ENCODE measurements around the gene COL16A1.

The COL16A1 gene

DNA sequence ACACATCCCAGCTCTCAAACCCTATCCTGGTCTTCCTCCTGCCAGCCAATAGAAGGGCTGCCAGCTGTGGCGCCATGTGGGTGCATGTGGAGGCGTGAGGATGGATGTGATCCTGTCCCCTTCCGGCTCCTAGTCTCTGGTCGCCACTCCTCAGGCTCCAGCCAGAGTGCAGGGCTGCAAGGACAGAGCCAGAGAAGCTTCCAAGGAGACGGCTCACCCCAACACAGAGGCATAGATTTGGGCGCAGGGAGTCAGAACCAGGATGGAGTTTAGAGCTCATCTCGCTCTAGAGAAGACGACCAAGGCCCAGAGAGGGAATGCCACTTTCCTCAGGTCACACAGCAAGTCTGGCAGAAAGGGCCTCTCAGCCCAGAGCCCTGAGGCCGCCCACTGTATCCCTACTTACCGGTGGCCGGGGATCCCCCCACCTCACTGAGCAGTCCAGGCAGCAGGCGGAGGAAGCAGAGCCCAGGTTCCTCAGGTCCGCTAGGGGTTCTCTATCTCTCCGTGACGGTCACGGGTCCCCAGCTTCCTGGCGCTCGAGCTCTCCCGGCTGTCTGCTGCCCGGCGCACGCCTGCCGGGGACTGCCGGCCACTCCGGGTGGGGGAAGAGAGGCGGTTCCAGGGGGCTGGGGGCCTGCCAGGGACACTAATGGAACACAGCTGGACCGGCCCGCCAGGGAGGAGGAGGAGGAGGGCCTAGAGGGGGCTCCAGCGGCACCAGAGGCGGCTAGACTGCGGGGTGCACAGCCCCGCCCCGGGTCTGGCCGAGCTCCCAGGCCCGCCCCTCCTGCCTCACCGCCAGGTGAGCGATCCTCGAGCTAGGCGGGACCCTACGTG lies at the start of gene COL16A1:
Gene COL16A1, minus strand, starts transcription at position 587 of the 840 bp plus-strand sequence. CDS start 1,824 bp downstream, outside the sequence.
- peak within 1 kb of the TSS; percentile 80 for H3K4me3 ChIP-seq (ENCODE audit: low read depth, low read length)
- CTCF ChIA-PET = interaction anchor here (0.9 to 6.9 kb wide), 17 partner anchors 9 to 235 kb away, joined by 3 to 117 read pairs (median 5); partner anchors contain the start of gene PTP4A2
- TF ChIP-seq, protein P1, sequence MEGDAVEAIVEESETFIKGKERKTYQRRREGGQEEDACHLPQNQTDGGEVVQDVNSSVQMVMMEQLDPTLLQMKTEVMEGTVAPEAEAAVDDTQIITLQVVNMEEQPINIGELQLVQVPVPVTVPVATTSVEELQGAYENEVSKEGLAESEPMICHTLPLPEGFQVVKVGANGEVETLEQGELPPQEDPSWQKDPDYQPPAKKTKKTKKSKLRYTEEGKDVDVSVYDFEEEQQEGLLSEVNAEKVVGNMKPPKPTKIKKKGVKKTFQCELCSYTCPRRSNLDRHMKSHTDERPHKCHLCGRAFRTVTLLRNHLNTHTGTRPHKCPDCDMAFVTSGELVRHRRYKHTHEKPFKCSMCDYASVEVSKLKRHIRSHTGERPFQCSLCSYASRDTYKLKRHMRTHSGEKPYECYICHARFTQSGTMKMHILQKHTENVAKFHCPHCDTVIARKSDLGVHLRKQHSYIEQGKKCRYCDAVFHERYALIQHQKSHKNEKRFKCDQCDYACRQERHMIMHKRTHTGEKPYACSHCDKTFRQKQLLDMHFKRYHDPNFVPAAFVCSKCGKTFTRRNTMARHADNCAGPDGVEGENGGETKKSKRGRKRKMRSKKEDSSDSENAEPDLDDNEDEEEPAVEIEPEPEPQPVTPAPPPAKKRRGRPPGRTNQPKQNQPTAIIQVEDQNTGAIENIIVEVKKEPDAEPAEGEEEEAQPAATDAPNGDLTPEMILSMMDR (IDR thresholded peaks at IDR 0.05; ENCODE audit: insufficient read depth, low read length, missing control alignments) = peak; percentile 9
- POLR2A ChIA-PET = interaction anchor here (0.6 to 5.7 kb wide), 9 partner anchors 9 to 232 kb away, joined by 3 to 101 read pairs (median 3); partner anchors contain the start of gene PEF1
- DNase-seq (ENCODE audit: low read depth, low spot score) = no peak

GRCh38 chr1:31752952-31753475 lies 49.2 kb upstream of the COL16A1 start:
- no peak for DNase-seq (ENCODE audit: low read depth, low spot score)
- TF ChIP-seq, protein P1 (IDR thresholded peaks at IDR 0.05; ENCODE audit: insufficient read depth, low read length, missing control alignments) = no peak
- H3K4me3 ChIP-seq (ENCODE audit: low read depth, low read length) = no peak overlapping the region
- POLR2A ChIA-PET = no interaction called here
- CTCF ChIA-PET = interaction anchor here (1.0 to 3.4 kb wide), 5 partner anchors 9 to 89 kb away, joined by 3 to 17 read pairs (median 9); partner anchors contain the start of gene ADGRB2

GRCh38 chr1:31752258-31752657 lies 48.4 kb upstream of the COL16A1 start:
- H3K4me3 ChIP-seq (ENCODE audit: low read depth, low read length) = no peak overlapping the region
- TF ChIP-seq, protein P1 (IDR thresholded peaks at IDR 0.05; ENCODE audit: insufficient read depth, low read length, missing control alignments) = no peak
- DNase-seq (ENCODE audit: low read depth, low spot score) = no peak
- ChIA-PET CTCF (interaction anchor here (0.7 to 3.4 kb wide), 10 partner anchors 8 to 88 kb away, joined by 3 to 17 read pairs (median 4); partner anchors contain the start of gene ADGRB2), POLR2A (interaction anchor here (1.6 kb wide), 1 partner anchor 9 kb away, joined by 7 read pairs; no protein-coding TSS in a partner anchor)

GRCh38 chr1:31751822-31752241 lies 48.0 kb upstream of the COL16A1 start:
- TF ChIP-seq, protein P1 (IDR thresholded peaks at IDR 0.05; ENCODE audit: insufficient read depth, low read length, missing control alignments) = no peak
- CTCF ChIA-PET = interaction anchor here (0.7 to 3.4 kb wide), 14 partner anchors 7 to 88 kb away, joined by 3 to 17 read pairs (median 4); partner anchors contain the start of gene ADGRB2
- no peak overlapping the region for H3K4me3 ChIP-seq (ENCODE audit: low read depth, low read length)
- no peak for DNase-seq (ENCODE audit: low read depth, low spot score)
- POLR2A ChIA-PET = interaction anchor here (1.6 kb wide), 1 partner anchor 9 kb away, joined by 7 read pairs; no protein-coding TSS in a partner anchor

GRCh38 chr1:31750858-31751510 lies 47.2 kb upstream of the COL16A1 start:
- ChIA-PET CTCF (interaction anchor here (0.5 to 2.9 kb wide), 11 partner anchors 11 to 147 kb away, joined by 3 to 16 read pairs (median 4); no protein-coding TSS in a partner anchor), POLR2A (interaction anchor here (0.6 to 1.6 kb wide), 2 partner anchors 10 to 119 kb away, joined by 3 to 7 read pairs; no protein-coding TSS in a partner anchor)
- no peak for DNase-seq (ENCODE audit: low read depth, low spot score)
- TF ChIP-seq, protein P1 (IDR thresholded peaks at IDR 0.05; ENCODE audit: insufficient read depth, low read length, missing control alignments) = peak; percentile 5
- H3K4me3 ChIP-seq (ENCODE audit: low read depth, low read length) = no peak overlapping the region

Measured in AG04449 (cell line).